ENCODE measurements around the gene GABRP.

GRCh38 chr5:170809551-170809950 is 26.0 kb downstream of the GABRP start:
- no peak for TF ChIP-seq CTCF (IDR thresholded peaks at IDR 0.05)
- TF ChIP-seq POLR2A (IDR thresholded peaks at IDR 0.05), result no peak
